ENCODE results near the gene MIOX. TPM values are rescaled to one million over a fixed set of nuclear protein-coding genes. Genes with fewer than 3 reads are reported as not detected.

The MIOX gene
- total RNA-seq, 4 donors from 2014 or later, result not detected

DNA sequence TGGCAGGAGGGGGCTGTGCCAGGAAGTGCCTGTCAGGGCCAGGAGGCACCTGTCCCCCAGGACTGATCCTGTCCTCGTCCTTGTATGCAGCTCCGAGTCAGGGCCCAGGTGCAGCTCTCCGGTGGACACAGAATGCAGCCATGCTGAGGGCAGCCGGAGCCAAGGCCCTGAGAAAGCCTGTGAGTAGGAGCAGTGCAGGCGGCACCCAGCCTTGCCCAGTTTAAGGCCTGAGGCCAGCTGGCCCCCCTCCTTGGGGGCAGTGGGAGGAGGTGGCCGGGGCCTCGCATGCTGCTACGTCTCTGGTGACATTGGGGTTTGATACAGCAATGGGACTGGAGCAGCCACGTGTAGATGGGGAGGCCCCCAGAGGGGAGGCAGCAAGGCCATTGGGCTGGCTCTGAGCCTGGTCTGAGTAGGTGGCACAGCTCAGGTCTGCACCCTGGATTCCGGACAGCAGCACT, 46.8 kb upstream of the MIOX start:
- H3K4me1 ChIP-seq, result peaks cover 7 to 28% (median 10%) of the 10 kb centered on the region in 3 donors
- intact Hi-C loops (cut with DNase I), result no loop called here
- 40 to 80% methylated on average over 1 to 5 of the region's 10 CpGs for WGBS, 2 donors
- no peaks in the 10 kb centered on the region for H3K27me3 ChIP-seq
- peaks cover 36 to 100% (median 52%) of the 10 kb centered on the region in 3 donors for H3K36me3 ChIP-seq
- no peaks in the 10 kb centered on the region for H3K9me3 ChIP-seq
- H3K27ac ChIP-seq, result no peak overlapping the region
- no peak for DNase-seq
- no peak overlapping the region for H3K4me3 ChIP-seq
- TF ChIP-seq, protein P1, sequence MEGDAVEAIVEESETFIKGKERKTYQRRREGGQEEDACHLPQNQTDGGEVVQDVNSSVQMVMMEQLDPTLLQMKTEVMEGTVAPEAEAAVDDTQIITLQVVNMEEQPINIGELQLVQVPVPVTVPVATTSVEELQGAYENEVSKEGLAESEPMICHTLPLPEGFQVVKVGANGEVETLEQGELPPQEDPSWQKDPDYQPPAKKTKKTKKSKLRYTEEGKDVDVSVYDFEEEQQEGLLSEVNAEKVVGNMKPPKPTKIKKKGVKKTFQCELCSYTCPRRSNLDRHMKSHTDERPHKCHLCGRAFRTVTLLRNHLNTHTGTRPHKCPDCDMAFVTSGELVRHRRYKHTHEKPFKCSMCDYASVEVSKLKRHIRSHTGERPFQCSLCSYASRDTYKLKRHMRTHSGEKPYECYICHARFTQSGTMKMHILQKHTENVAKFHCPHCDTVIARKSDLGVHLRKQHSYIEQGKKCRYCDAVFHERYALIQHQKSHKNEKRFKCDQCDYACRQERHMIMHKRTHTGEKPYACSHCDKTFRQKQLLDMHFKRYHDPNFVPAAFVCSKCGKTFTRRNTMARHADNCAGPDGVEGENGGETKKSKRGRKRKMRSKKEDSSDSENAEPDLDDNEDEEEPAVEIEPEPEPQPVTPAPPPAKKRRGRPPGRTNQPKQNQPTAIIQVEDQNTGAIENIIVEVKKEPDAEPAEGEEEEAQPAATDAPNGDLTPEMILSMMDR (IDR thresholded peaks at IDR 0.05), result no peak
- no peak for TF ChIP-seq POLR2A (IDR thresholded peaks at IDR 0.05)

DNA sequence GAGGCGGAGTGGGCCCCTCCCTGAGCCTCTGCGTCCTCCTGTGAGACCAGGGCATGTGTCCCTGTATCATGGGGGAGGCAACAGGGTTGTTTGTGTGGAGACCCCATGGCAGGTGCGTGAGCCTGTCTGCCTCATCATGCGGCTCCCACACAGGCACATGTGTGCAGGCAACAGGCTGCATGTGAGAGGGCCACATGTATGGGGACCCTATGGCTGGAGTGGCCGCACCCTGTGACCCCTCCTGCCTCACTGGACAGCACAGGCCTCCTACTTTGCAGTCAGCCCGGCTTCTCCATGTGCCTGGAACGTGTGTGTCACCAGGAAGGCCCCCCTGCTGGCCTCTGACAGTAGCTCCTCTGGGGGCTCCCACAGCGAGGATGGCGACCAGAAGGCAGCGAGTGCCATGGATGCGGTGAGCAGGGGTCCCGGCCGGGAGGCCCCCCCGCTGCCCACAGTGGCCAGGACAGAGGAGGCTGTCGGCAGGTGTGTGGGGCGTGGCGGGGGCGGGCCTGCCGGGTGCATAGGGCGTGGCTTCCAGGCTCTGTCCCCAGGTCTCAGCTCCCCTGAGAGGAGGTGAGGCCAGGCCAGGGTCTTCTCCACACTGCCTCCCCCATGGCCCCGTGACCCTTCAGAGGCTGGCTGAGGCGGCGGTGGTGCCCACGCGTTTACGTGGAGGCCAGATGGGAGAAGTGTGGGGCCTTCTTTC, 46.0 kb upstream of the MIOX start:
- H3K4me1 ChIP-seq, result peaks cover 0 to 25% (median 10%) of the 10 kb centered on the region in 3 donors
- TF ChIP-seq POLR2A (IDR thresholded peaks at IDR 0.05), result no peak
- TF ChIP-seq, protein P1 (IDR thresholded peaks at IDR 0.05), result no peak
- no peaks in the 10 kb centered on the region for H3K9me3 ChIP-seq
- DNase-seq, result no peak
- H3K36me3 ChIP-seq, result peaks cover 36 to 100% (median 46%) of the 10 kb centered on the region in 3 donors
- H3K27me3 ChIP-seq, result no peaks in the 10 kb centered on the region
- 89 to 90% methylated on average over 2 to 3 of the region's 26 CpGs for WGBS, 2 donors
- intact Hi-C loops (cut with DNase I), result no loop called here
- H3K27ac ChIP-seq, result no peak overlapping the region
- H3K4me3 ChIP-seq, result no peak overlapping the region

DNA sequence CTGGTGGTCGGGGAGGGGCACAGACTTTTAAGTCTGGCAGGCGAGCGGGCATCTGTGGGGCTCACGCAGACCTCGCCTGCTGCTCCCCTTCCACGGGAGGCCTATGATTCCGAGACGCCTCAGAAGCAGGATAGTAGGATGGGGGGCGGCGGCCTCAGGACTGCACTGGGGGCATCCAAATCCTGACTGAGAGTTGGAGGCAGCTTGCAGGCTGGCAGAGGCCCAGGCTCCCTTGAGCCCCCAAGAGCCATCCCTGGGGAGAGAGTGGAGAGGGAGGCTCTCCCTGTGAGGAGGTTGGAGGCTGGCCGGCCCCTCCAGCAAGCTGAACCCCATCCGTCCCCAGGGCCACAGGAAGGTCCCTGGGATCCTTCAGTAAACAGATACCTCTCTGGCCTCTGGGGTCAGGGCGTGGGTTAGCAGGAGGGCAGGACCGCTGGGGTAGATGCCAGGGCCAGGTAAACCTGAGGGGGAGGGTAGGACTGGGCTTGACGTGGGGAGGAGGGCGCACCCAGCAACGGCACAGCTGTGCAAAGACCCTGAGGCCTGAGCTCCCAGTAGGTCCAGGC, 45.1 kb upstream of the MIOX start:
- no peak for DNase-seq
- intact Hi-C loops (cut with DNase I), result no loop called here

DNA sequence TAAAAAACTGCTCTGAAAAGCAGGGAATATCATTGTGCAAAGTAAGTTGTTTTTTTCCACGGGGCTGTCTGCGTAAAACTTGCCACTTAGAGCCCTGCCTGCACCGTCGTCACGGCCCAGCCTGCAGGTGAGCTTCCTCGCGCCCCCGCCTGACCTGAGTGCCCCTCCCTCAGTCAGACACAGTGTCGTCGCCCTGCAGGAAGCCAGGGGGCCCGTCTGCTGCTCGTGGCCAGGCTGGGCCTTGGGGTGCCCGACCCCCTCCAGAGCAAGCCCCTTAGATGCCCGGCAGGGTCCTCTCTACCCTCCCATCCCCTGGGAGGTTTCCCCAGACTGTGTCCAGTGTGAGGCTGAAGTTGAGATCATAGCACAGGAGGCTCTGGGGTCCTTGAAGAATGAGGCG, 43.5 kb upstream of the MIOX start:
- peaks cover 0 to 17% (median 10%) of the 10 kb centered on the region in 3 donors for H3K4me1 ChIP-seq
- intact Hi-C loops (cut with DNase I), result no loop called here
- no peak overlapping the region for H3K27ac ChIP-seq
- no peaks in the 10 kb centered on the region for H3K27me3 ChIP-seq
- H3K4me3 ChIP-seq, result no peak overlapping the region
- no peaks in the 10 kb centered on the region for H3K9me3 ChIP-seq
- peaks cover 30 to 100% (median 43%) of the 10 kb centered on the region in 3 donors for H3K36me3 ChIP-seq
- WGBS, 2 donors, result 80 to 86% methylated on average over 1 of the region's 15 CpGs
- DNase-seq, result no peak
- no peak for TF ChIP-seq POLR2A (IDR thresholded peaks at IDR 0.05)
- TF ChIP-seq, protein P1 (IDR thresholded peaks at IDR 0.05), result no peak

More for the DNA sequence above, 45.1 kb upstream of the MIOX start:
- H3K9me3 ChIP-seq, result no peaks in the 10 kb centered on the region
- 75 to 100% methylated on average over 4 of the region's 17 CpGs for WGBS, 2 donors
- TF ChIP-seq, protein P1 (IDR thresholded peaks at IDR 0.05), result no peak
- no peak for TF ChIP-seq POLR2A (IDR thresholded peaks at IDR 0.05)
- no peaks in the 10 kb centered on the region for H3K27me3 ChIP-seq
- no peak overlapping the region for H3K27ac ChIP-seq
- peaks cover 0 to 17% (median 10%) of the 10 kb centered on the region in 3 donors for H3K4me1 ChIP-seq
- peaks cover 32 to 100% (median 43%) of the 10 kb centered on the region in 3 donors for H3K36me3 ChIP-seq
- H3K4me3 ChIP-seq, result no peak overlapping the region
